ENCODE data around the gene ZNF730.
"Not testable (repeated sequence)": the region's sequence is repeated elsewhere in the genome, so short reads cannot be mapped to it uniquely, and the experiment has no call there.

ZNF730 gene

DNA sequence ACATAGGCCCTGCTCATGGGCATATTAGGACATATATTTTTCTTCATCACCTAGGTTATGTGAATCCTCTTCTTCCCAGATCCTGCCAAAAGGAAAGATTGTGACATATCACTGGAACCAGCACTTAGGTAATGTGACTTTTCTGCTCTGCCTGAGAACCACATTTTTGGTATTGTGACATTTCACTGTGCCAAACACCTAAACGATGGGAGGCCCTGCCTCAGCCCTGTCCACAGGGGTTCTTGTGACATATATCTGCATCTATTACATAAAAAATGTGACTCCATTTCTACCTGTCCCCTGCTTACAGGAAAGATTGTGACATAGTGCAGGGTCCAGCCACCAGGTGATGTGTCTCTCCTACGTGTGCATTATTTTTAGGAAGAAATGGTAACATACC lies 18.5 kb upstream of the ZNF730 start:
- no peak for DNase-seq (ENCODE audit: low read depth)
- TF ChIP-seq, protein P1, sequence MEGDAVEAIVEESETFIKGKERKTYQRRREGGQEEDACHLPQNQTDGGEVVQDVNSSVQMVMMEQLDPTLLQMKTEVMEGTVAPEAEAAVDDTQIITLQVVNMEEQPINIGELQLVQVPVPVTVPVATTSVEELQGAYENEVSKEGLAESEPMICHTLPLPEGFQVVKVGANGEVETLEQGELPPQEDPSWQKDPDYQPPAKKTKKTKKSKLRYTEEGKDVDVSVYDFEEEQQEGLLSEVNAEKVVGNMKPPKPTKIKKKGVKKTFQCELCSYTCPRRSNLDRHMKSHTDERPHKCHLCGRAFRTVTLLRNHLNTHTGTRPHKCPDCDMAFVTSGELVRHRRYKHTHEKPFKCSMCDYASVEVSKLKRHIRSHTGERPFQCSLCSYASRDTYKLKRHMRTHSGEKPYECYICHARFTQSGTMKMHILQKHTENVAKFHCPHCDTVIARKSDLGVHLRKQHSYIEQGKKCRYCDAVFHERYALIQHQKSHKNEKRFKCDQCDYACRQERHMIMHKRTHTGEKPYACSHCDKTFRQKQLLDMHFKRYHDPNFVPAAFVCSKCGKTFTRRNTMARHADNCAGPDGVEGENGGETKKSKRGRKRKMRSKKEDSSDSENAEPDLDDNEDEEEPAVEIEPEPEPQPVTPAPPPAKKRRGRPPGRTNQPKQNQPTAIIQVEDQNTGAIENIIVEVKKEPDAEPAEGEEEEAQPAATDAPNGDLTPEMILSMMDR (conservative IDR thresholded peaks at IDR 0.05; ENCODE audit: low read length): no peak
- no peak overlapping the region for H3K4me3 ChIP-seq (ENCODE audit: low read length)

DNA sequence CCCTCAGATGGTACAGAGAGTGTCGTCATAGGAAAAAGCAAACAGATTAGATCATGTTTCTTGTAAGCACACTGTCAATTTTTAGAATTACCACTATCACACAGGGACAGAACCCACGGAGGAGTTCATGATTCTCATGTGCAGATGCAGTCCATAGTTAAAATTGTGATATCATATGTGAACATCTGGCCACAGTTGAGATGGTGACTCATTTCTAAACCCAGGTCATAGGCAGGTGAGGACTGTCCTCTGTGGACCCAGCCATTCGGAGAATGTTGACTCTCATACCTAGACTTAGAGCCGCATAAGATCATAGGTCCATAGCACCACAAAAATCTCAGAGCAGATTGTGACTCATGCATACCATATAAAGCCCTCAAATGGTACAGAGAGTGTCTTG lies 17.8 kb upstream of the ZNF730 start:
- no peak overlapping the region for H3K4me3 ChIP-seq (ENCODE audit: low read length)
- TF ChIP-seq, protein P1 (conservative IDR thresholded peaks at IDR 0.05; ENCODE audit: low read length): no peak
- DNase-seq (ENCODE audit: low read depth): no peak

DNA sequence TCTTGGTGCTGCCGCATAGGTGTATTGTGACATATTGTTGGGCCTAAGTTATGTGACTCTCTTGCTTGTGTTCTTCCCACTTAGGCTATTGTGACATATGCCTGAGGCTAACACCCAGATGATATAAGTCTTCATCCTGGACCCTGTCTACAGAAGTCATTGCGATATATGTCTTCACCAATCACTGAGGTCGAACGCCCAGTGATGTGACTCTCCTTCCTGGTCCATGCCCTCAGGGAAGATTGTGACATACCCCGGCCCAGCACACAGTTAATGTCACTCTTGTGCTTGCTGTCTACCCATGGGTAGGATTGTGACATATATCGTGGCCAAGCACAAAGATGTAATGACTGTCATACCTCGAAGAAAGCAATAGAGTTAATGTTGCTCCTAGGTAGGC lies 16.9 kb upstream of the ZNF730 start:
- TF ChIP-seq, protein P1 (conservative IDR thresholded peaks at IDR 0.05; ENCODE audit: low read length): no peak
- H3K4me3 ChIP-seq (ENCODE audit: low read length): no peak overlapping the region
- DNase-seq (ENCODE audit: low read depth): no peak

DNA sequence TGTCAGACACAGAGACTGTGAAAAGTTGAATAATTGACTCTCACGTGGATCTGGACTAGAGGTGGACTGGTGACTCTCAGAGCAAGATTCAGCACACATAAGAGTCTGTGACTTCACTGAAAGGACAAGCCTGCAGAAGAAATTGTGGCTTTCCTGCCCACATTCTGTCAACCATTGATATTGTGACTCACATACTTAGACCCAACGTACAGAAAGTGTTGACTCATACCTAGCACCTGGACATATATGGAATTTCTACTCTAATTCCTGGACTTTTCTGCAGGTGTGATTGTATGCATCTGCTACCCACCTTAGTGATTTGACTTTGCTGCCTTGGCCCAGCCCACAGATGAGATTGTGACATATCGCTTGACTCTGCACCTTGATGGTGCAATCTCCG lies 15.6 kb upstream of the ZNF730 start:
- TF ChIP-seq, protein P1 (conservative IDR thresholded peaks at IDR 0.05; ENCODE audit: low read length): no peak
- no peak for DNase-seq (ENCODE audit: low read depth)
- no peak overlapping the region for H3K4me3 ChIP-seq (ENCODE audit: low read length)

DNA sequence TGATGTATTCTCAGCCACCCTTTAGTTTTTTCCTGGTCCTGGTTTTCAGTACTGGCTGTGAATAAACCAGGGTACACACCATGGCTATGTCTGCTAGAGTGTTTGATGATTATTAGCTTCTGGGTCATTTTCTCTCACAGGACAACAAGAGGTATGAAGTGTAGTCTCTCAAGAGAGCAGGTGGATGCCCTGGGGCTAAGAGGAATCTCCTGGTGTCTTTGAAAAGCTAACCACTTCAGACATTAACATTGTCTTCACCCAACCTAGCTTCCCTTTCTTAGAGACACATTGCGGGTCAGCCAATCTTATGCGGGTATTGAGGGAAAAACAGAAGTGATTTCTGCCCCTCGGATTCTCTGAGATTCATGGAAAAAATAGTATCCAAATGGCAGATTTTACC lies 1.6 kb downstream of the ZNF730 start:
- TF ChIP-seq, protein P1 (conservative IDR thresholded peaks at IDR 0.05; ENCODE audit: low read length): no peak
- H3K4me3 ChIP-seq (ENCODE audit: low read length): no peak overlapping the region
- DNase-seq (ENCODE audit: low read depth): no peak

DNA sequence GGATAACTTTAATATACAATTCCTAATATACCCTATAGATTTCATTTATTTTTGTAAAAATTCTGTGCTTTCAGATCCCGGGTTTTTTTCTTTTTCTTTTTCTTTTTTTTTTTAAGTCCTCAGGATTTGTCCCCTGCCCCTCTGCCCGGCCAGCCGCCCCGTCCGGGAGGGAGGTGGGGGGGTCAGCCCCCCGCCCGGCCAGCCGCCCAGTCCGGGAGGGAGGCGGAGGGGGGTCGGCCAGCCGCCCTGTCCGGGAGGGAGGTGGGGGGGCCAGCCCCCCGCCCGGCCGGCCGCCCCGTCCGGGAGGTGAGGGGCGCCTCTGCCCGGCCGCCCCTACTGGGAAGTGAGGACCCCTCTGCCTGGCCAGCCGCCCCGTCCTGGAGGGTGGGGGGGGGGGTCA lies 17.4 kb downstream of the ZNF730 start:
- not testable (repeated sequence) for H3K4me3 ChIP-seq (ENCODE audit: low read length); DNase-seq (ENCODE audit: low read depth)

DNA sequence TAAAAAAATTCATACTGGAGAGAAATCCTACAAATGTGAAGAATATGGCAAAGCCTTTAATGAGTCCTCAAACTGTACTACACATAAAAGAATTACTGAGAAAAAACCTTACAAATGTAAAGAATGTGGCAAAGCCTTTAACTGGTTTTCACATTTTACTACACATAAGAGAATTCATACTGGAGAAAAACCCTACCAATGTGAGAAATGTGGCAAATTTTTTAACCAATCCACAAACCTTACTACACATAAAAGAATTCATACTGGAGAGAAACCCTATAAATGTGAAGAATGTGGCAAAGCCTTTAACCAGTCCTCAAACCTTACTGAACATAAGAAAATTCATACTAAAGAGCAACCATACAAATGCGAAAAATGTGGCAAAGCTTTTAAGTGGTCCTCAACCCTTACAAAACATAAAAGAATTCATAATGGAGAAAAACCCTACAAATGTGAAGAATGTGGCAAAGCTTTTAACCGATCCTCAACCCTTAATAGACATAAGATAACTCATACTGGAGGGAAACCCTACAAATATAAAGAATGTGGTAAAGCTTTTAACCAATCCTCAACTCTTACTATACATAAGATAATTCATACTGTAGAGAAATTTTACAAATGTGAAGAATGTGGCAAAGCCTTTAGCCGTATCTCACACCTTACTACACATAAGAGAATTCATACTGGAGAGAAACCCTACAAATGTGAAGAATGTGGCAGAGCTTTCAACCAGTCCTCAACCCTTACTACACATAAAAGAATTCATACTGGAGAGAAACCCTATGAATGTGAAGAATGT lies 29.0 kb downstream of the ZNF730 start:
- TF ChIP-seq, protein P1 (conservative IDR thresholded peaks at IDR 0.05; ENCODE audit: low read length): no peak
- H3K4me3 ChIP-seq (ENCODE audit: low read length): no peak overlapping the region
- no peak for DNase-seq (ENCODE audit: low read depth)

Data from AG10803 (cell line).